K562 (cell line): ENCODE results near the gene COQ8B. TPM values are rescaled to one million over a fixed set of nuclear protein-coding genes. Genes with fewer than 3 reads are reported as not detected.

Source experiments
- ATAC-seq: fragments of 200-7000 bp; cut with Tn5 transposase; 3 replicates; pipeline ENCODE4 v1.9.1; 2020; ENCODE audit warnings: moderate library complexity
- BruUV-seq: library from RNA; stranded (reverse); fragments of 400-500 nt; replicated peaks from 2 replicates; lab custom pipeline; 2021; lab: Mats Ljungman, UMichigan
- CTCF ChIA-PET: fragments of 300-600 bp; formaldehyde crosslinking; extraction: SDS; loops from one replicate; lab custom pipeline; 2021; ENCODE audit warnings: low intra/inter-chr PET ratio; lab: Yijun Ruan, JAX
- POLR2A ChIA-PET: fragments of 300-600, 350-650 bp; sonication (Branson Sonifier 250); formaldehyde crosslinking; extraction: SDS; loops from one replicate; lab custom pipeline; 2021; ENCODE audit warnings: antibody characterized with exemption, inconsistent platforms; lab: Yijun Ruan, JAX
- DNase-seq, 4 experiments: peaks; one replicate each; pipeline versions ENCODE4 v3.0.0 to v3.0.0-alpha.2; 2011 to 2018; ENCODE audit warnings: low spot score in 3 of 4, mixed read lengths in 3 of 4; ENCODE audit errors: extremely low read depth in 1 of 4
- FAIRE-seq: peaks from 2 replicates; lab custom pipeline; 2011; peaks lifted over from hg19 to GRCh38; lab: Jason Lieb, UNC
- H2AFZ ChIP-seq: 2 replicates; pipeline ENCODE4 v1.6.0; 2011; ENCODE audit warnings: low read depth, low read length, control low read depth, inconsistent platforms
- H3K27ac ChIP-seq: fragments of 200-600 bp; 3 replicates; pipeline ENCODE4 v1.8.0; 2011; ENCODE audit warnings: low read depth, mild to moderate bottlenecking, control low read depth, inconsistent platforms, low read length, moderate library complexity, mixed read lengths; ENCODE audit errors: extremely low read depth
- H3K27me3 ChIP-seq, 2 experiments: fragments of 300-600 bp in 1 of 2; 2 replicates in 1 of 2; 3 replicates in 1 of 2; pipeline versions ENCODE4 v1.6.0 to v1.8.0; 2011; ENCODE audit warnings: inconsistent platforms in 2 of 2, low read length in 2 of 2, mild to moderate bottlenecking in 1 of 2, mixed read lengths in 1 of 2, moderate library complexity in 1 of 2; ENCODE audit not compliant: control insufficient read depth in 2 of 2, insufficient read depth in 2 of 2
- H3K36me3 ChIP-seq: fragments of 300-600 bp; 3 replicates; pipeline ENCODE4 v1.8.0; 2011; ENCODE audit warnings: mild to moderate bottlenecking, low read length, inconsistent platforms; ENCODE audit not compliant: control insufficient read depth, insufficient read depth
- H3K4me1 ChIP-seq, 2 experiments: fragments of 200-600 bp in 1 of 2; replicated peaks in 1 of 2; 2 replicates in 1 of 2; 3 replicates in 1 of 2; pipeline versions ENCODE4 v1.5.1 to v1.8.0; 2011; ENCODE audit warnings: inconsistent platforms in 2 of 2, low read length in 2 of 2, mild to moderate bottlenecking in 1 of 2, mixed read lengths in 1 of 2, moderate library complexity in 1 of 2; ENCODE audit not compliant: control insufficient read depth in 2 of 2, insufficient read depth in 2 of 2
- H3K4me2 ChIP-seq: 2 replicates; pipeline ENCODE4 v1.6.1; 2011; ENCODE audit warnings: low read length, control low read depth, inconsistent platforms, mixed read lengths; ENCODE audit not compliant: insufficient read depth
- H3K4me3 ChIP-seq: fragments of 200-600 bp; sonication (generic), shearing (Covaris generic); 2 replicates; pipeline ENCODE4 v1.5.1; 2016; ENCODE audit warnings: control low read depth, inconsistent platforms
- H3K79me2 ChIP-seq: fragments of 200-600 bp; 3 replicates; pipeline ENCODE4 v1.8.0; 2011; ENCODE audit warnings: low read length, inconsistent platforms; ENCODE audit not compliant: control insufficient read depth, insufficient read depth
- H3K9ac ChIP-seq, 2 experiments: 2 replicates each; pipeline versions ENCODE4 v1.6.0 to v1.6.1; 2011; ENCODE audit warnings: low read depth in 2 of 2, low read length in 2 of 2, control low read depth in 1 of 2, inconsistent platforms in 1 of 2, mild to moderate bottlenecking in 1 of 2, mixed read lengths in 1 of 2; ENCODE audit not compliant: insufficient read depth in 1 of 2
- H3K9me1 ChIP-seq: one replicate; pipeline ENCODE4 v1.6.0; 2011; ENCODE audit warnings: inconsistent platforms, mild to moderate bottlenecking, low read length, moderate library complexity; ENCODE audit not compliant: control insufficient read depth, insufficient read depth
- H3K9me3 ChIP-seq: replicated peaks from 2 replicates; pipeline ENCODE4 v1.5.1; 2011; ENCODE audit warnings: low read depth, low read length, inconsistent platforms; ENCODE audit not compliant: control insufficient read depth, insufficient read depth
- H4K20me1 ChIP-seq: replicated peaks from 2 replicates; pipeline ENCODE4 v1.6.1; 2011; ENCODE audit warnings: low read length, inconsistent platforms, mixed read lengths; ENCODE audit not compliant: control insufficient read depth, insufficient read depth
- CEBPB ChIP-seq: fragments of 450-650 bp; IDR thresholded peaks from 2 replicates; pipeline ENCODE4 v1.6.1; 2016; ENCODE audit warnings: missing genetic modification characterization, missing compliant biosample characterization
- CEBPG ChIP-seq, 3 experiments: fragments of 200-800 bp in 1 of 3; sonication (Bioruptor generic) in 1 of 3; sonication (generic) in 1 of 3; formaldehyde crosslinking in 1 of 3; IDR thresholded peaks in 2 of 3; conservative IDR thresholded peaks in 1 of 3; 2 replicates each; pipeline versions ENCODE4 v1.6.1 to v1.8.0; 2016 to 2022; ENCODE audit warnings: missing compliant biosample characterization in 2 of 3, missing genetic modification characterization in 2 of 3, mild to moderate bottlenecking in 1 of 3, missing genetic modification reagents in 1 of 3
- DMBX1 ChIP-seq: fragments of 250-450 bp; sonication (Bioruptor Pico); IDR thresholded peaks from 2 replicates; pipeline ENCODE4 v1.8.0; 2022; ENCODE audit warnings: inconsistent platforms, mild to moderate bottlenecking, moderate library complexity, borderline replicate concordance
- HLTF ChIP-seq: fragments of 450-650 bp; IDR thresholded peaks from 2 replicates; pipeline ENCODE4 v1.6.1; 2016
- ILF3 ChIP-seq: fragments of 450-650 bp; IDR thresholded peaks from 2 replicates; pipeline ENCODE4 v1.6.1; 2018; ENCODE audit warnings: antibody characterized with exemption, mild to moderate bottlenecking, moderate library complexity, borderline replicate concordance
- RBM25 ChIP-seq: fragments of 200-400 bp; formaldehyde crosslinking; IDR thresholded peaks from 2 replicates; pipeline ENCODE4 v1.6.1; 2018; ENCODE audit warnings: low read length, low read depth, moderate library complexity; ENCODE audit not compliant: severe bottlenecking
- RNF2 ChIP-seq: sonication (generic); IDR thresholded peaks from 2 replicates; pipeline ENCODE4 v1.6.1; 2016
- SP2 ChIP-seq: IDR thresholded peaks from 2 replicates; pipeline ENCODE4 v1.6.1; 2011; ENCODE audit warnings: mild to moderate bottlenecking, low read depth, low read length, moderate library complexity; ENCODE audit not compliant: poor library complexity, severe bottlenecking; ENCODE audit errors: extremely low read depth
- TGIF2 ChIP-seq: sonication (generic); formaldehyde crosslinking; IDR thresholded peaks from 2 replicates; pipeline ENCODE4 v1.8.1; 2022; ENCODE audit warnings: mild to moderate bottlenecking, missing genetic modification reagents, moderate library complexity
- ZNF785 ChIP-seq: fragments of 250-450 bp; sonication (Bioruptor Pico); IDR thresholded peaks from 2 replicates; pipeline ENCODE4 v1.4.0; 2020; ENCODE audit warnings: mild to moderate bottlenecking
- whole genome bisulfite sequencing: fragments of 100-300 bp; shearing (Covaris generic); methylation state at CpG from one replicate; pipeline ENCODE4 v1.1.6; 2016; ENCODE audit warnings: low coverage, mixed read lengths; ENCODE audit not compliant: insufficient coverage; ENCODE audit errors: missing lambda C conversion rate; 5-methylcytosine and 5-hydroxymethylcytosine counted together
- in situ Hi-C: fragments of 300-500 bp; cut with MboI; formaldehyde crosslinking; loops from 4 replicates; pipeline ENCODE4 v1.15.0; 2018; ENCODE audit warnings: inconsistent platforms, mixed read lengths
- intact Hi-C: fragments of 100-400 bp; cut with micrococcal nuclease; formaldehyde crosslinking; loops from 2 replicates; pipeline ENCODE4 v1.14.2; 2022
- polyA plus RNA-seq, 8 experiments: library from polyadenylated mRNA; depleted of rRNA in 4 of 8; stranded (reverse) in 5 of 8; unstranded in 3 of 8; fragments of >200 nt; fragmentation: Nextera tagmentation in 2 of 8; fragmentation: Illumina TruSeq in 1 of 8; extraction: Ambion mirVana in 2 of 8; extraction: Trizol in 1 of 8; gene quantifications; 2 replicates each; pipeline versions ENCODE4 v1.2.1 to v1.2.3, GENCODE V29; 2011 to 2014; ENCODE audit warnings: inconsistent platforms in 1 of 8, missing spikeins in 1 of 8
- total RNA-seq, 7 experiments: library from RNA; depleted of rRNA in 6 of 7; stranded (reverse); fragments of >200 nt in 6 of 7; fragmentation: Illumina TruSeq in 2 of 7; extraction: Trizol in 2 of 7; gene quantifications; 2 replicates each; pipeline versions ENCODE4 v1.2.1 to v1.2.3, GENCODE V29; 2011 to 2021; ENCODE audit warnings: low replicate concordance in 1 of 7
- TF ChIP-seq, protein P1 (sequence below), 2 experiments: IDR thresholded peaks in 1 of 2; conservative IDR thresholded peaks in 1 of 2; 2 replicates each; pipeline ENCODE4 v1.6.1; 2016; ENCODE audit warnings: low read depth in 2 of 2, mild to moderate bottlenecking in 1 of 2, missing compliant biosample characterization in 1 of 2, missing genetic modification characterization in 1 of 2, moderate library complexity in 1 of 2

Gene COQ8B
- total and polyA plus RNA-seq, 9 of the 15 experiments (the other 6 are each of a cell fraction or from before 2014, with no cell fraction given): 0.41 to 32.3 (median 12.9) TPM

DNA sequence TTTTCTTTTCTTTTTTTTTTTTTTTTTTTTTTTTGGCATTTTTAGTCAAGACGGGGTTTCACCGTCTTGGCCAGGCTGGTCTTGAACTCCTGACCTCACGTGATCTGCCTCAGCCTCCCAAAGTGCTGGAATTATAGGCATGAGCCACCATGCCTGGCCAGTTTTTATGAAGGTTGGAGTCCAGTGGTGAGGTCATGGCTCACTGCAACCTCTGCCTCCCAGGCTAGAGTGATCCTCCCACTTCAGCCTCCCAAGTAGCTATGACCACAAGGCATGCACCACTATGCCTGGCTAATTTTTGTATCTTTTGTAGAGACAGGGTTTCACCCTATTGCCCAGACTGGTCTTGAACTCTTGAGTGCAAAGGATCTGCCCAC is 38.5 kb upstream of the COQ8B start:
- no peak for FAIRE-seq

DNA sequence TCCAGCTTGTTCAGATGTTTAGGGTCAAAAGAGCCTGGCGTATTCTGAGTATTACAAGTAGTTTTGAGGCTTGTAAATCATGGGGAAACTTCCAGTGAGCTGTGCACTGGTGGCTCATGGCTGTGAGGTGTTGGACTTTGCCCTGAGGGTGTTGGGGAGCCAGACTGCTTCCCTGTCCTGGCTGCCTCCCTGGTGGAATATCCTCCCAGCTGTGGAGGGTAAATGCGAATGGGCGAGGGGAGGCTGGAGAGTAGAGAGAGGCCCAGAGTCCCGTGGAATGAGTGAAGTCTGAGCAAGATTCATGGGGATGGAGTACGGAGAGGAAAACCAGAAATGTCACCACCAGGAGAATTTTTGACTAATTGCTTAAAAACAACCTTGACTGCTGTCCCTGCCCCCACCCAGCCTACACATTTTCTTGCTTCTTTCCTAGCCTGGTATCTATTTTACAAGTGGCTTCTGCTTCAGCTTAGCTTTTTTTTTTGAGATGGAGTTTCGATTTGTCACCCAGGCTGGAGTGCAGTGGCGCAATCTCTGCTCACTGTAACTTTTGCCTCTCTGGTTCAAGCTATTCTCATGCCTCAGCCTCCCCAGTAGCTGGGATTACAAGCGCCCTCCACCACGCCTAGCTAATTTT is 38.0 kb upstream of the COQ8B start:
- Histone ChIP-seq H3K4me3 (peak overlapping the region; percentile 13), H3K9ac (peak overlapping the region; percentile 35 to 88), H4K20me1 (peaks cover 35% of the 10 kb centered on the region), H3K9me3 (no peaks in the 10 kb centered on the region), H3K36me3 (peaks cover 73% of the 10 kb centered on the region), H3K27ac (peak overlapping the region; percentile 43; the same call in 2 of the 3 replicates), H3K27me3 (no peaks in the 10 kb centered on the region), H3K4me2 (peak overlapping the region; percentile 67), H3K79me2 (peaks cover 81% of the 10 kb centered on the region), H2AFZ (no peak overlapping the region), H3K9me1 (peaks cover 3% of the 10 kb centered on the region), H3K4me1 (peaks cover 23 to 31% of the 10 kb centered on the region in 2 experiments)
- DNase-seq (no peak), ATAC-seq (no peak), FAIRE-seq (no peak)
- intact Hi-C loops (no loop called here), in situ Hi-C loops (no loop called here)
- peak; percentile 50; the same call in 1 of the 2 replicates for TF ChIP-seq CEBPB (tag)
- TF ChIP-seq, protein P1, sequence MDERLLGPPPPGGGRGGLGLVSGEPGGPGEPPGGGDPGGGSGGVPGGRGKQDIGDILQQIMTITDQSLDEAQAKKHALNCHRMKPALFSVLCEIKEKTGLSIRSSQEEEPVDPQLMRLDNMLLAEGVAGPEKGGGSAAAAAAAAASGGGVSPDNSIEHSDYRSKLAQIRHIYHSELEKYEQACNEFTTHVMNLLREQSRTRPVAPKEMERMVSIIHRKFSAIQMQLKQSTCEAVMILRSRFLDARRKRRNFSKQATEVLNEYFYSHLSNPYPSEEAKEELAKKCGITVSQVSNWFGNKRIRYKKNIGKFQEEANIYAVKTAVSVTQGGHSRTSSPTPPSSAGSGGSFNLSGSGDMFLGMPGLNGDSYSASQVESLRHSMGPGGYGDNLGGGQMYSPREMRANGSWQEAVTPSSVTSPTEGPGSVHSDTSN (CRISPR knock-in tag; IDR thresholded peaks at IDR 0.05; ENCODE audit: low read depth): no peak
- TF ChIP-seq, protein P1 (tag; conservative IDR thresholded peaks at IDR 0.05; ENCODE audit: low read depth): peak; percentile 67
- TF ChIP-seq HLTF: 0 out of 2 replicates have a peak, but pooled peaks have one; percentile 32
- TF ChIP-seq CEBPG (CRISPR knock-in tag; IDR thresholded peaks at IDR 0.05): no peak
- 0 out of 4 replicates have a peak, but pooled peaks of 1 of the 2 experiments have one; percentile 26 for TF ChIP-seq CEBPG (tag; conservative IDR thresholded peaks at IDR 0.05 in 1 of 2, IDR thresholded peaks at IDR 0.05 in 1 of 2)
- no peak for TF ChIP-seq SP2
- CTCF ChIA-PET: no interaction called here
- POLR2A ChIA-PET: interaction anchor here (0.6 to 2.5 kb wide), 6 partner anchors 9 to 236 kb away, joined by 3 to 8 read pairs (median 4); no protein-coding TSS in a partner anchor
- BruUV-seq: no TSS peak
- 71% methylated on average over 9 of the region's 9 CpGs for WGBS

More for the DNA sequence above, 38.5 kb upstream of the COQ8B start:
- in situ Hi-C loops: no loop called here
- no peak for ATAC-seq
- H4K20me1 ChIP-seq: peaks cover 35% of the 10 kb centered on the region
- H3K9me3 ChIP-seq: no peaks in the 10 kb centered on the region
- peak overlapping the region in 1 of 2 experiments; percentile 72; a peak in 1 of 4 replicates for H3K9ac ChIP-seq
- 91% methylated on average over 1 of the region's 3 CpGs for WGBS
- H3K9me1 ChIP-seq: peaks cover 3% of the 10 kb centered on the region
- peaks cover 81% of the 10 kb centered on the region for H3K79me2 ChIP-seq
- peaks cover 78% of the 10 kb centered on the region for H3K36me3 ChIP-seq
- BruUV-seq: no TSS peak
- peaks cover 18 to 31% of the 10 kb centered on the region in 2 experiments; a peak in 4 of 5 replicates for H3K4me1 ChIP-seq
- H2AFZ ChIP-seq: no peak overlapping the region
- no peak overlapping the region for H3K4me3 ChIP-seq
- DNase-seq: no peak
- TF ChIP-seq ZNF785 (CRISPR knock-in tag): no peak
- no peak for TF ChIP-seq TGIF2
- 0 out of 2 replicates have a peak, but pooled peaks have one; percentile 0 for TF ChIP-seq CEBPB (tag)
- TF ChIP-seq RBM25: no peak
- no peak for TF ChIP-seq ILF3
- no peak for TF ChIP-seq DMBX1 (CRISPR knock-in tag)
- no peak for TF ChIP-seq RNF2
- ChIA-PET POLR2A (interaction anchor here (0.6 to 2.5 kb wide), 5 partner anchors 8 to 235 kb away, joined by 3 to 8 read pairs (median 5); no protein-coding TSS in a partner anchor), CTCF (no interaction called here)
- H3K4me2 ChIP-seq: no peak overlapping the region
- no peak overlapping the region; the same call in 2 of the 3 replicates for H3K27ac ChIP-seq
- H3K27me3 ChIP-seq: no peaks in the 10 kb centered on the region
- intact Hi-C loops: no loop called here
